ENCODE data around the gene CCNB1.

GRCh38 chr5:69219939-69220338 lies 53.0 kb downstream of the CCNB1 start:
- TF ChIP-seq YY1 (IDR thresholded peaks at IDR 0.05; ENCODE audit: insufficient read depth, insufficient read length) (no peak), ZNF274 (IDR thresholded peaks at IDR 0.05; ENCODE audit: low read depth, low read length) (no peak), SUZ12 (IDR thresholded peaks at IDR 0.05; ENCODE audit: extremely low read depth, insufficient read depth, insufficient read length) (no peak)
